Loucy (cell line): ENCODE measurements around the gene SDK1.

Source experiments
- H2AFZ ChIP-seq: fragments of 200-600 bp; sonication (generic); 2 replicates; pipeline ENCODE4 v1.6.0; 2016; ENCODE audit warnings: antibody characterized with exemption, mild to moderate bottlenecking, low read length, moderate library complexity
- H3F3A ChIP-seq: fragments of 200-600 bp; 2 replicates; pipeline ENCODE4 v1.6.0; 2016; ENCODE audit warnings: antibody characterized with exemption, low read depth, mild to moderate bottlenecking
- H3K27me3 ChIP-seq: fragments of 200-600 bp; sonication (generic); 2 replicates; pipeline ENCODE4 v1.6.1; 2014; ENCODE audit warnings: low read length, mild to moderate bottlenecking; ENCODE audit not compliant: insufficient read depth, poor library complexity, severe bottlenecking
- H3K36me3 ChIP-seq: fragments of 200-600 bp; sonication (generic); 2 replicates; pipeline ENCODE4 v1.6.1; 2016; ENCODE audit warnings: low read length; ENCODE audit not compliant: insufficient read depth
- H3K4me1 ChIP-seq: fragments of 200-600 bp; sonication (generic); 2 replicates; pipeline ENCODE4 v1.5.1; 2014; ENCODE audit warnings: low read length, mild to moderate bottlenecking; ENCODE audit not compliant: insufficient read depth, poor library complexity, severe bottlenecking
- H3K4me2 ChIP-seq: fragments of 200-600 bp; sonication (generic); 2 replicates; pipeline ENCODE4 v1.6.0; 2014; ENCODE audit warnings: antibody characterized with exemption, low read length, low read depth, mild to moderate bottlenecking; ENCODE audit not compliant: poor library complexity, severe bottlenecking
- H3K4me3 ChIP-seq: fragments of 200-600 bp; sonication (generic); 2 replicates; pipeline ENCODE4 v1.5.1; 2014; ENCODE audit warnings: low read length, mild to moderate bottlenecking, mixed read lengths; ENCODE audit not compliant: poor library complexity, severe bottlenecking
- H3K79me2 ChIP-seq: fragments of 200-600 bp; sonication (generic); 2 replicates; pipeline ENCODE4 v1.6.1; 2014; ENCODE audit warnings: low read length; ENCODE audit not compliant: insufficient read depth
- H3K9ac ChIP-seq: fragments of 200-600 bp; sonication (generic); 2 replicates; pipeline ENCODE4 v1.6.0; 2014; ENCODE audit warnings: mild to moderate bottlenecking, low read depth, low read length, moderate library complexity; ENCODE audit not compliant: poor library complexity, severe bottlenecking
- H3K9me2 ChIP-seq: fragments of 200-600 bp; sonication (generic); replicated peaks from 2 replicates; pipeline ENCODE4 v1.6.1; 2016; ENCODE audit warnings: low read depth, low read length, mixed read lengths
- H3K9me3 ChIP-seq: fragments of 200-600 bp; sonication (generic); 2 replicates; pipeline ENCODE4 v1.6.1; 2014; ENCODE audit warnings: mild to moderate bottlenecking, antibody characterized with exemption, low read length, low read depth; ENCODE audit not compliant: insufficient read depth
- H4K20me1 ChIP-seq: fragments of 200-600 bp; sonication (generic); 2 replicates; pipeline ENCODE4 v1.6.0; 2014; ENCODE audit warnings: antibody characterized with exemption, low read length, mild to moderate bottlenecking; ENCODE audit not compliant: insufficient read depth, poor library complexity, severe bottlenecking
- EZH2phosphoT487 ChIP-seq: fragments of 200-600 bp; IDR thresholded peaks from 2 replicates; pipeline ENCODE4 v1.6.1; 2018; ENCODE audit warnings: antibody characterized with exemption, mild to moderate bottlenecking, moderate library complexity, borderline replicate concordance
- TF ChIP-seq, protein P1 (sequence below): fragments of 200-600 bp; sonication (generic); conservative IDR thresholded peaks from 2 replicates; pipeline ENCODE4 v1.5.1; 2014; ENCODE audit warnings: mild to moderate bottlenecking, antibody characterized with exemption, low read length

Gene SDK1

DNA sequence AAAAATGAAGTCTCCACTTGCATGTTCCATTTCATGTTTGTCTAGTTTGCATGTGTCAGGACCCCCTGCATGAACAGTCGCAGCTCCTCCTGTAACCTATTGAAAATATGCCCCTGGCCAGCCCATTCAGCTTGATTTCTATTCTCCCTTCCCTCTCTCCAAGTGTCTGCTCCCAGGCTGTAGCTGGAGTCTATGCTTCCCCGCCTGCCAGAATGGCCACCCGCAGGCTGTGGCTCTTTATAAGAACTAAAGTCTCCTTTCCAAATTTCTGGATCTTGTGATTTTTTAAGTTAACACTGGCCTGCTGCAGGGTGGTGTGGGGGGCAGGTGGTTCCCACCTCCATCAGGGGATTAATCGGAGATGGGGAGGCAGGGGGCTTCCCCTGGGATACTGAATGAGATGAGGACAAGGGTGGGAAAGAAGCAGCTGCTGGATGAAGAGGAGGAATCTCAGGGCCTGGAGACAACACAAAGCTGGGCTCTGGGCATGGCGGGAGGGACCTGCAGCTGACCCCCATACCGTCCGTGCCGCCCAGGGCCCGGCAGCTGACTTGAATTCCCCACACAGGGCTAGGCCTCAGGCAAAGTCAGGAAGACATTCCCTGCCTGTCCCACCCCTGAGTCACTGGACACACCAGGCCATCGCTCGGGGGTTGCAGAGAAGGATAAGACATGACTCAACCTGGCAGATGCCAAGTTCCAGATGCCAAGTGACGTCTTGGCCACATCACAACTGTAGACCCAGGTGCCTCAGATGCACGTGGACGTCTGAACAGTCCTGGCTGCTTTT, 981.6 kb downstream of the SDK1 start:
- H2AFZ ChIP-seq = no peak overlapping the region
- H3K4me3 ChIP-seq = no peak overlapping the region
- no peaks in the 10 kb centered on the region for H3K9me2 ChIP-seq
- no peaks in the 10 kb centered on the region for H3F3A ChIP-seq
- H3K79me2 ChIP-seq = no peaks in the 10 kb centered on the region
- no peak overlapping the region for H3K9ac ChIP-seq
- H3K9me3 ChIP-seq = peaks cover 4% of the 10 kb centered on the region; the same call in 1 of the 2 replicates
- no peaks in the 10 kb centered on the region for H3K27me3 ChIP-seq
- H3K4me1 ChIP-seq = no peaks in the 10 kb centered on the region
- H3K36me3 ChIP-seq = no peaks in the 10 kb centered on the region
- no peaks in the 10 kb centered on the region for H4K20me1 ChIP-seq
- TF ChIP-seq, protein P1, sequence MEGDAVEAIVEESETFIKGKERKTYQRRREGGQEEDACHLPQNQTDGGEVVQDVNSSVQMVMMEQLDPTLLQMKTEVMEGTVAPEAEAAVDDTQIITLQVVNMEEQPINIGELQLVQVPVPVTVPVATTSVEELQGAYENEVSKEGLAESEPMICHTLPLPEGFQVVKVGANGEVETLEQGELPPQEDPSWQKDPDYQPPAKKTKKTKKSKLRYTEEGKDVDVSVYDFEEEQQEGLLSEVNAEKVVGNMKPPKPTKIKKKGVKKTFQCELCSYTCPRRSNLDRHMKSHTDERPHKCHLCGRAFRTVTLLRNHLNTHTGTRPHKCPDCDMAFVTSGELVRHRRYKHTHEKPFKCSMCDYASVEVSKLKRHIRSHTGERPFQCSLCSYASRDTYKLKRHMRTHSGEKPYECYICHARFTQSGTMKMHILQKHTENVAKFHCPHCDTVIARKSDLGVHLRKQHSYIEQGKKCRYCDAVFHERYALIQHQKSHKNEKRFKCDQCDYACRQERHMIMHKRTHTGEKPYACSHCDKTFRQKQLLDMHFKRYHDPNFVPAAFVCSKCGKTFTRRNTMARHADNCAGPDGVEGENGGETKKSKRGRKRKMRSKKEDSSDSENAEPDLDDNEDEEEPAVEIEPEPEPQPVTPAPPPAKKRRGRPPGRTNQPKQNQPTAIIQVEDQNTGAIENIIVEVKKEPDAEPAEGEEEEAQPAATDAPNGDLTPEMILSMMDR = no peak
- TF ChIP-seq EZH2phosphoT487 = no peak
- no peak overlapping the region for H3K4me2 ChIP-seq

DNA sequence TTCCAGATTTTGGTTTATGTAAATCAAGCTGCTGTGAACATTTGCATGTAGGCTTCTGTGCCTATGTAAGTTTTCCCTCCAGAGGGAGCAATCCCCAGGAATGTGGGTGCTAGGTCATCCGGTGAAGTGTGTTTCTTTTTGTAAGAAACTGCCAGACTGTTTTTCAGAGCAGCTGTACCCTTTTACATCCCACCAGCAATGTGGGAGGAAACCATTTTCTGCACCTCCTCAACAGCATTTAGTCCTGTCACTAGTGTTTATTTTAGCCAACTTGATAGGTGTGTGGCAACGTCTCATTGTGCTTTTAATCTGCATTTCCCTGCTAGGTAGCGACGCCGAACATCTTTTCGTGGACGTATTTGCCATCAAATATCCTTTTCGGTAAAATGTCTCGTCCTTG, 985.3 kb downstream of the SDK1 start:
- Histone ChIP-seq H4K20me1 (no peaks in the 10 kb centered on the region), H3K9ac (no peak overlapping the region), H3K4me1 (no peaks in the 10 kb centered on the region), H3K4me2 (no peak overlapping the region), H3K9me2 (no peaks in the 10 kb centered on the region), H3K79me2 (no peaks in the 10 kb centered on the region), H3F3A (no peaks in the 10 kb centered on the region), H3K9me3 (no peaks in the 10 kb centered on the region), H3K36me3 (no peaks in the 10 kb centered on the region), H3K27me3 (no peaks in the 10 kb centered on the region), H2AFZ (no peak overlapping the region), H3K4me3 (no peak overlapping the region)
- TF ChIP-seq, protein P1 = no peak
- no peak for TF ChIP-seq EZH2phosphoT487

DNA sequence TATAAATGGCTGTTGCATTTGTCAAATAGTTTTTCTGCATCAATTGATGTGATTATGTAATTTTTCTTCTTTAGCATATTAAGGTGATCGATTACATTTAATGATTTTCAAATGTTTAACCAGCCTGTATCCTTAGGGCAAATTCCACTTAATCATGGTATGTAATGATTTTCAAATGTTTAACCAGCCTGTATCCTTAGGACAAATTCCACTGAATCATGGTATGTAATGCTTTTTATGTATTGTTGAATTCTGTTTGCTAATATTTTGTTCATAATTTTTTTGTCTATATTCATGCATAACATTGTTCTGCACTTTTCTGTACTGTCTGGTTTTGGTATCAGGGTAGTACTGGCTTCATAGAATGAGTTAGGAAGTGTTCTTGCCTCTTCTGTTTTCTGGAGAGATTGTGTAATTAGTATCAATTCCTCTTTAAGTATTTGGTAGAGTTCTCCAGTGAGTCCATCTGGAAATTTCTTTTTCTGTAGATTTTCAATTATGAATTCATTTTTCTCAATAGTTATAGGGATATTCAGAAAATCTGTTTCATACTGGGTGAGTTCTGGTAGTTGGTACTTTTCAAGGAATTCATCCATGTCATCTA, 987.8 kb downstream of the SDK1 start:
- Histone ChIP-seq H3K4me1 (no peaks in the 10 kb centered on the region), H3K79me2 (no peaks in the 10 kb centered on the region), H3K9ac (no peak overlapping the region), H3K9me3 (peaks cover 9% of the 10 kb centered on the region; the same call in 1 of the 2 replicates), H3K36me3 (no peaks in the 10 kb centered on the region), H3K27me3 (no peaks in the 10 kb centered on the region), H3K4me3 (no peak overlapping the region), H2AFZ (no peak overlapping the region), H4K20me1 (no peaks in the 10 kb centered on the region), H3F3A (no peaks in the 10 kb centered on the region), H3K4me2 (no peak overlapping the region), H3K9me2 (no peaks in the 10 kb centered on the region)
- TF ChIP-seq, protein P1 = no peak
- TF ChIP-seq EZH2phosphoT487 = no peak
